Naive B cell (primary cell): ENCODE measurements around the gene F12. TPM values are rescaled to one million over a fixed set of nuclear protein-coding genes. Genes with fewer than 3 reads are reported as not detected.

Experiments used
- ATAC-seq, 2 donors: fragments of 150-1000 bp; cut with Tn5 transposase; 2 replicates each; pipeline ENCODE4 v1.10.0; 2021; ENCODE audit warnings: low read depth in 2 of 2, mild to moderate bottlenecking in 2 of 2, moderate library complexity in 2 of 2
- DNase-seq: peaks from one replicate; pipeline ENCODE4 v3.0.0; 2022
- H3K27ac Mint-ChIP-seq, 6 donors: one replicate each; pipeline ENCODE4 v1.8.0; 2020 to 2022; ENCODE audit warnings: mild to moderate bottlenecking in 6 of 6, mixed read lengths in 6 of 6, moderate library complexity in 5 of 6, inconsistent platforms in 2 of 6
- H3K27me3 Mint-ChIP-seq, 3 donors: one replicate each; pipeline ENCODE4 v1.8.0; 2021 to 2022; ENCODE audit warnings: mixed read lengths in 3 of 3, mild to moderate bottlenecking in 1 of 3
- H3K36me3 Mint-ChIP-seq, 2 donors: one replicate each; pipeline ENCODE4 v1.8.0; 2020 to 2022; ENCODE audit warnings: mixed read lengths in 2 of 2, inconsistent platforms in 1 of 2, mild to moderate bottlenecking in 1 of 2
- H3K4me1 Mint-ChIP-seq, 3 donors: one replicate each; pipeline ENCODE4 v1.8.0; 2020 to 2022; ENCODE audit warnings: mixed read lengths in 3 of 3, inconsistent platforms in 1 of 3, mild to moderate bottlenecking in 1 of 3, moderate library complexity in 1 of 3
- H3K4me3 Mint-ChIP-seq, 8 donors: one replicate each; pipeline ENCODE4 v1.8.0; 2020 to 2022; ENCODE audit warnings: mild to moderate bottlenecking in 8 of 8, mixed read lengths in 8 of 8, moderate library complexity in 8 of 8, inconsistent platforms in 2 of 8
- H3K9me3 Mint-ChIP-seq, 7 donors: one replicate each; pipeline ENCODE4 v1.8.0; 2020 to 2022; ENCODE audit warnings: mixed read lengths in 7 of 7, mild to moderate bottlenecking in 5 of 7, inconsistent platforms in 2 of 7, moderate library complexity in 1 of 7
- polyA plus RNA-seq, 6 donors: library from polyadenylated mRNA; unstranded; fragments of 300-500 nt; fragmentation: Illumina TruSeq; gene quantifications; one replicate each; pipeline ENCODE4 v1.2.3, GENCODE V29; 2021; ENCODE audit warnings: low read depth in 6 of 6

The F12 gene
- polyA plus RNA-seq, 6 donors from 2014 or later: 0.56 to 1.4 (median 0.57) TPM; not detected in 3

- ATAC-seq (no peak), DNase-seq (no peak)
- peak overlapping the region in 6 of 8 donors; percentile 22 to 65 (median 54) for H3K4me3 Mint-ChIP-seq
- peaks cover 54 to 63% (median 56%) of the 10 kb centered on the region in 3 donors for H3K4me1 Mint-ChIP-seq
- peak overlapping the region in 1 of 6 donors; percentile 61 for H3K27ac Mint-ChIP-seq
- no peaks in the 10 kb centered on the region for H3K27me3 Mint-ChIP-seq
- peaks cover 0 to 11% of the 10 kb centered on the region in 2 donors for H3K36me3 Mint-ChIP-seq
- H3K9me3 Mint-ChIP-seq: peaks cover 0 to 4% (median 0%) of the 10 kb centered on the region in 7 donors
Observed at GRCh38 chr5:177353093-177353492, 56.3 kb downstream of the F12 start.

Other genes with a start within 250 kb of the F12 start
- gene RAB24, start 105.8 kb downstream of the F12 start, polyA plus RNA-seq: 10 to 100 TPM; 33.0 to 79.5 (median 47.3) TPM
- gene PRELID1, start 105.8 kb downstream of the F12 start, polyA plus RNA-seq: 100 to 1,000 TPM; 162 to 227 (median 176) TPM
- 1 to 10 TPM in 4 of 6 donors, under 1 TPM in 2; 0.52 to 2.3 (median 1.4) TPM for gene MXD3, start 97.7 kb downstream of the F12 start, polyA plus RNA-seq
- 100 to 1,000 TPM; 182 to 243 (median 191) TPM for gene LMAN2, start 57.9 kb downstream of the F12 start, polyA plus RNA-seq
- gene RGS14, start 51.6 kb downstream of the F12 start, polyA plus RNA-seq: 10 to 100 TPM; 16.6 to 41.1 (median 23.2) TPM
- gene SLC34A1, start 25.1 kb downstream of the F12 start, polyA plus RNA-seq: not detected
- gene PFN3, start 8.9 kb downstream of the F12 start, polyA plus RNA-seq: not detected
- 100 to 1,000 TPM in 2 of 6 donors, 10 to 100 TPM in 4; 66.5 to 178 (median 98.1) TPM for gene GRK6, start 17.1 kb upstream of the F12 start, polyA plus RNA-seq
- gene PRR7, start 37.2 kb upstream of the F12 start, polyA plus RNA-seq: 10 to 100 TPM; 16.2 to 39.5 (median 25.7) TPM
- gene DBN1, start 64.1 kb upstream of the F12 start, polyA plus RNA-seq: 1 to 10 TPM in 1 of 6 donors, under 1 TPM in 3, not detected in 2; 0.31 to 1.9 (median 0.65) TPM
- 1 to 10 TPM; 1.5 to 6.0 (median 3.9) TPM for gene PDLIM7, start 88.0 kb upstream of the F12 start, polyA plus RNA-seq
- 10 to 100 TPM; 12.7 to 47.7 (median 38.1) TPM for gene DOK3, start 100.3 kb upstream of the F12 start, polyA plus RNA-seq
- 10 to 100 TPM; 25.8 to 72.8 (median 43.0) TPM for gene DDX41, start 107.4 kb upstream of the F12 start, polyA plus RNA-seq
- gene FAM193B, start 145.0 kb upstream of the F12 start, polyA plus RNA-seq: 1 to 10 TPM; 2.9 to 6.8 (median 4.6) TPM
- gene TMED9, start 182.6 kb upstream of the F12 start, polyA plus RNA-seq: 100 to 1,000 TPM in 3 of 6 donors, 10 to 100 TPM in 3; 86.8 to 108 (median 99.4) TPM
- gene B4GALT7, start 190.6 kb upstream of the F12 start, polyA plus RNA-seq: 10 to 100 TPM; 22.7 to 29.6 (median 27.5) TPM